Activated CD4-positive, alpha-beta T cell treated with anti-CD3 and anti-CD28 coated beads for 4 hours (primary cell): ENCODE measurements around the gene IKZF2.

ENCODE experiments used
- DNase-seq, 2 donors: peaks; one replicate each; pipeline ENCODE4 v3.0.0-alpha.2; 2020

The IKZF2 gene

GRCh38 chr2:212953170-212953920 lies 198.1 kb downstream of the IKZF2 start:
- no peak for DNase-seq

- no peak for DNase-seq
These were observed 201.6 kb downstream of the IKZF2 start for GRCh38 chr2:212949786-212950185.
